Measurements from ENCODE around the gene SKAP1.
A peak's percentile ranks its signal among the peaks of the same experiment; 100 is the strongest.
"Not testable (repeated sequence)": the region's sequence is repeated elsewhere in the genome, so short reads cannot be mapped to it uniquely, and the experiment has no call there.

The SKAP1 gene

DNA sequence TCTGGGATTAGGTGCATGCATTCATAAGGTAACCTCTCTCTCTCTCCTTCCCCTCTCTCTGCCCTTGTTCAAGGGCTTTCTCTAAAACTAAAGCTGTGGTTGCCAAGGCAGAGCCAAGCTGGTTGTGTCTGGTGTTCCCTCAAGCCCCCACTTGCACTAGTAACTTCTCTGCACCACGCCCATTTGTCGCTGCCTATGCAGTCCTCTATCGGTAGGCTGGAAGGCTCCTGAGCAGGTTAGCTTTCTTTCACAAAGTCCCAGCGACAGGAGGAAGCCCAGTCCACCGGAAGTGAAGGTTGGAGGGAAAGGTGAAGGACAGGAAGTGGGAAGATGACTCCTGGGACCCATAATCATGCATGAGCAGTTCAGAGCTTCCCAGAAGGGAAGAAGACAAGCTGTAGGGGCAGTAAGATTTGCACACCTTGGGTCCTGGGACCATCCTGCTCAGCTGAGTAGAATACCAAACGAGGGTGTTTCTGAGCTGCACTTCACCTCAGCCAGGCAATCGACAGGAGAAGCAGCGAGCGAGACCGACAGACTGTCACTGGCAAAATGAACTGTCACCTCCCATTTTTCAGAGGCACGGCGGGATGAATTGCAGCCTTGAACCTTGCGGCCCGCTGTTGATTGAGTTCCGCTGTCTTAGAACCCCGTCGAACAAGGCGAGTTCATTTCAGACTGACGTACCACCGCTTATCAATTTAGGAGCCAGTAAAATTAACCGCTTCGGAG lies 14.7 kb upstream of the SKAP1 start:
- FAIRE-seq: no peak

DNA sequence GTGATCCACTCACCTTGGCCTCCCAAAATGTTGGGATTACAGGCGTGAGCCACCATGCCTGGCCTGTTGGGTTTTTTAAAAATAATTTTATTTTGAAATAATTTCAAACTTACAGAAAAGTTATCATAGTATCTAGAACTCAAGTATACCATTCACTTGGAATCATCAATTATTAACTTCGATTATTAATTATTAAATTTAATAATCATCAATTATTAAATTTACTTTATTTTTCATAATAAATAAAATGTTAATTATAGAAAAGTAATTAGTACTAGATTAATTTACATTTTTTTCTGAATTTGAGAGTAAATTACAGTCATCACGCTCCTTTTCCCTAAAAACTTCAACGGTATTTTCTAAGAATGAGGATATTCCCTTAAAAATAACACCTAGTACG lies 13.7 kb upstream of the SKAP1 start:
- peak; percentile 56 for FAIRE-seq

DNA sequence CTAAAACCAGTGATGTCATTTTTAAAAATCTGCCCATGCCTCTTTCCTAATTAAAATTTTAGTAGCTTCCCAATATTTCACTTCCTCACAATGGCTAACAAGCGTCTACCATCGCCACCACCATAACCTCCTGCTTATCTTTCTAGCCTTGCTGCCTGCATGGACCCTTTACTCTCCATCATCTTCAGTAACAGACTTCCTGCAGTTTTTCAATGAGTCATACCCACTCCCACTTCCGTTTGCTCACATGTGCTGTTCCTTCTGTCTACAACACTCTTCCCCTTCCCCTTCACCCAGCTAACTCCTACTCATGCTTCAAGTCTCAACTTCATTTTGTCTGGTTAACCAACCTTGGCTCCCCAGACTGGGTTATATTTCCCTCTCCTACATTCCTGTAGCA lies 12.8 kb upstream of the SKAP1 start:
- no peak for FAIRE-seq

DNA sequence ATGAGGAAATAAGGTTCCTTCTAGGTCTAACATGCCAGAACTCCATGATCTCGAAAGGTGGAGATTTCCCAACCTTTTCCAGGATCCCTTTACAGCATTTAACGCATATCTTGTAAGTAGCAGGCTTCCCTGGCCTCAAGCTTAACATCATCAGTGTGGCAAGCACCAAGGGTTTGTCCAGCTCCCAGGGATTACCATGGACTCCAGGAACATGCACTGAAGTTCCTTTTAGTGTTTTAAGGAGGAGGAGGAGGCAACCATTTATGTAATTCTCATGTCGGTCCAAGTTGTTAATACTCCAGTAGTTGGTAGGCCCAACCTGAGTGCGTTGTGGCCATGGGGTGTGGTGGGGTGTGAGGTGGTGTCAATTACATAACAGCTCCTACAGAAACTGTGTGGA lies 11.8 kb upstream of the SKAP1 start:
- FAIRE-seq: no peak

DNA sequence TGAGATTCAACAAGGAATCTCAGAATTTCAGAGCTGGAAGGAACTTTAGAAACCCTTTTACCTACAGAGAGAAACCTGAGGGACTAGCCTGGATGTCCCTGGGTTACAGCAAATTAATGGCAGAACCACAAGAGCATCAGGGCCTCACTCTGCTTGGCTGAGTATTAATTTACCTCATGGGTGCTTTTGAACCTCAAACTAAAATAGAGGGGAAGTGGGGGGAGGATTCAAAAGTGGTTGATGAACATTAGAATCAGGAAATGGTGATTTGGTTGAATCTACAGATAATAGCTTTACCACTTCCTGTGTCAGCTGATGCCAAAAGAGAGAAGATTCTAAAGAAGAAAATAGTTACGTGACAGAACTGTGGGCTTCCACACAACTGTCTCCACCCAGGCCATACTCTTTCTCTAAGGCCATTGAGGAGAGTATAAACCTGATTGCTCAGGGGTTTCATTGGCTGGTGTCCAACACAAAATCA lies 11.3 kb upstream of the SKAP1 start:
- no peak for FAIRE-seq

DNA sequence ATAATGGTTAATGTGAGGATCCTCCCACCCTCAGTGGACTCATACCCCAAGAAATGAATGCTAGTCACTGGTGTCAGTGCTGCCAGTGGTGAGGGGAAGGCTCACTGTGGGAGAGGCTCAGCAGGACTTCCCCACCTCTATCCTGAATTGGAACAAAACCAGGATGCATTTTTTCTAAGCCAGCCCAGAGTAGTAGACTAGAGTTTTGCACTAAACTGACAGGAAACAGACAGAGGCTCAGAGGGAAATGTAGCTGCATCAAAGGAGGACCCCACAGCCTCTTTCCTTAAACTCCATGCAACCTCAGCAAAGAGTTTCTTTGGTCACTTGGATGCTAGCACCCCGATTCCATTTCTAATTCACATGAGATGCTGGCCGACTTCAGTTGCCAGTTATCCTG lies 10.7 kb upstream of the SKAP1 start:
- no peak for FAIRE-seq

DNA sequence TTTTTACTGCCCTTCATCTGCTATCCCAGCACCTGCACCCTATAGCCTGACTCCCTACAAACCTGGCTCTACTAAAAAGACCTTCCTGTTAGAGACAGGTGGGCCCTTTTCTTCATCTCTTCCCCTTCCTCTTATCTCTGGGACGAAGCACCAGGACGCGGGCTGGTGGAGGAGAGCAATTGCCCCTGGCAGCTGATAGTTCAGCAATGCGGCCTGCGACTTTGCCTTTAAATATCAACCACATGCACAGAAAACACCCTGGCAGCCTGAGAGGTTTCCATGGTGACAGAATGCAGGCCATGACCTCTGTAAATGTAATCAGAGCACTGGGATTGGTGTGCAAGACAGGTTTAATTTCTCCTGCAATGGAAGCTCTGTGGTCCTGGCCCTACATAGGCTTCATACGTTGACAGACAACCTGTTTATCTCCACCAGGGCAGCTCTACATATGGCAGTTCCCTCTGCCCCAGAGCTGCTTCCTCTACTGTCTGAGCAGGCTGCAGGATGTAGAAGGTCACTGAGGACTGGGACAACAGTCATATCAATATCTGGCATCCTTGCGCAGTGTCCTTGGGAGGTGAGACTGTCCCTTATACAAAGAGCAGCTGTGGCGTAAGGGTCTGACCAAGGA lies 10.0 kb upstream of the SKAP1 start:
- FAIRE-seq: no peak

DNA sequence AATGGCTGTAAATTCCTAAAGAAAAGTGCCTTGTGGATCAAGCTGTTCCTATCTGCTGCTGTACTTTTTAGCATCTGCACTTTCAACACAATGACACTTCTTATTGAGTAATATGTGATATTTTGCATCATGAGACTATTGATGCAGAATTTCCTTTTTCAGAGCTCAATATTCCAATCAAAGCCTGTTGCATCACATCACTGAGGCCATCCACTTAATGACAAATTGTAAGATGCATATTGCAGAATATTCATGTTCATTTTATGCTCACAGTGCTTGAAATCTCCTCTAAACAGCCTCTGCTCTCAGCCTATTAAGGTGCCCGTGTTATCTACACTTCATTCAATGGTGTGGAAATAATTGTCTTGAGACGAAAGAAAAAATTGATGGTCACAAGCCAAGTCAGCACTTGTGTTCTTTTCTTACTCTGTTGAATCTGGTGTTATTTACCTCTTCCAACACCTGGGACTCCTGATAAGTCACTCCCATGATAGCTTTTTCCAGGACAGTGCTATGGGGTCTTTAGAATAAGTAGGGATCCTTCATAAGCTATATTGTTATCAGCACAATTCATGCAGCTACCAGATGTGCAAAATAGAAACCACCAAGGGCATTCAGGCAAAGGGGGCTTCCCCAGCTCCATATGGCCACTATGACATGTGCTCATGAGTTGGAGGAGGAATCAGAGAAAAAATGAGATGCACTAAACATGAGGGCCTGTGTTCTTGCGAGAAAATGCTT lies 9.3 kb upstream of the SKAP1 start:
- FAIRE-seq: no peak

DNA sequence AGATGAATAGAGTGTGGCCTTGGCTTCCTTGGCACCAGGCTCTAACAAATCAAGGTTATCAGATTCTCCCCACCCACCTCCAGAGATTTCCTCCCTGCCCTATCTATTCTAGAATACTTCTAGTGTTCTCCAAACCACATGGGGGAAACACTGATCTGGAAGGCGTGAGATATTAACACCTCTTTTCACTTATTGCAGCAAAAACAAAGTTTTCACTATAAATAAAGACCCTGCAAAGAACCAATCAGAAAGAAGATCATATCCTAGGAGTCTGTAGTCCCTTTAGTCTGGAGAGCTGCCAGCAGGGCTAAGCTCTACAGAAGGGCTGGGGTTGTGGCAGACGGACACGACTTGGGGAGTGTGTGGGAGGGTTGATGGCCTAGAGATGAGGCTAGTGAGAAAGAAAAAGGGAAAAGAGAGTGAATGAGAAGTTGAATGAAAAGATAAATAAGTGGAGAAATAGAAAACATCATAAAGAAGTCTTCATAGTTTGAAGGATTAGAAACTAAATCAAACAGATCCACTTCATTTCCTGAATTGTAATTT lies 8.6 kb upstream of the SKAP1 start:
- no peak for FAIRE-seq

DNA sequence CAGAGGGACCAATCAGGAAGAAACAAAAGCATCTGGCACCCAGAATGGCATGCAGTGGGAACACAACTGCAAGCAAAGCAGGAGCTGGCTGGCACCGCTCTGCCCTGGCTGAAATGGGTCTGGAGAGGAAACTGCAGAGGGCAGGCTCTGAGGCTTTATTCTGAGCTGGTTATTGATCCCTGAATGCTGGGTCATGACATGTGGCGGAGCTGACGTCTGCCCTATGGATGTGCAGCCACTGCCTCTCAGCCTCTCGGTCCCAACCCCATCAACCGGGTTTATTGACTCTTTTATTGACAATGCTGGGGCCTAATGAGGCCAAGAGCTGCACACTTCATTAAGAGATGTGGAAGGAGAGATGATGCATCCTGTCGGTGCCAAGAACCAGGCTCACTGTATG lies 3.9 kb upstream of the SKAP1 start:
- FAIRE-seq: no peak

DNA sequence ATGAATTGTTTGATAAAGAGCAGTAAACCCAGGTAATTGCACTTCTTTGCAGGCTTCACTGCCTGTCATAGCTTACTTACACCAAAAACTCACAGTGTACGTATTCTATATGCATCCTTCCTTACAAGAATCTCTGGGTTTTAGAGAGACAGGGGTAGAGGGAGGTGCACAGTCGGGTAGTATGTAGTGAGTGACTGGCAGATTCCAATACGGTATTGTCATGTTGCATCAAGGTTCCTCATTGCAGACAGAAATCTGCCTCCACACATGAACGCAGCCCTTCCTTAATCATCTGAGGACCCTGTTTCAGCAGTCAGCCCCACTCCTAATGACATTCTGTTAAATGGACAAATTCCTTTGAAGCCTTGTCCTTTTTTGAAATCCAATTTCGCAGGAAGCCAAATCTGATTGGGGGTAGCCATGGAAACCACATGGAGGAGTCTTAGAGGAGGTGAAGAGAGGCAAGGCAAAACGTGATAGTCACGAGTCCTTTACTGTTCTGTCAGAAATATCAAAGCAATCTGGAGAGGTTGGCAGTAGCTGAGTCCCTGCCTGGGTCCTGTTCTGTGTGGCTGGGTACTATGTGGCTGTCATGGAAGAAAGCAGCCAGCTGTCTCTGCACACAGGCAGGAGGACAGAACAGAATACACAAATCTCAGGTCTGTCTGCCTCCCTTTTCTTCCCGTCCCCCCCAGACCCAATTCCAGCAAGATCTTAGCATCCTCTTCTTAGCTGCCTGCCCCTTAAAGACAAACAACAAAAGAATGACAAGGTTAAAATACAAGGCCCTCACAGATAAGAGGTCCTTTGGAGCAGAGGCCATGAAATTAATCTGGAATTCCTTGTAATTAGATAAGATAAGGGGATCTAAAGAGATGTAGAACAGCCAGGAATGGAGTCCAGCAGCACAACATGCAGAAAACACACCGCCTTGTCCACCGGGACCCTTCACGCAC lies 3.1 kb upstream of the SKAP1 start:
- no peak for FAIRE-seq

DNA sequence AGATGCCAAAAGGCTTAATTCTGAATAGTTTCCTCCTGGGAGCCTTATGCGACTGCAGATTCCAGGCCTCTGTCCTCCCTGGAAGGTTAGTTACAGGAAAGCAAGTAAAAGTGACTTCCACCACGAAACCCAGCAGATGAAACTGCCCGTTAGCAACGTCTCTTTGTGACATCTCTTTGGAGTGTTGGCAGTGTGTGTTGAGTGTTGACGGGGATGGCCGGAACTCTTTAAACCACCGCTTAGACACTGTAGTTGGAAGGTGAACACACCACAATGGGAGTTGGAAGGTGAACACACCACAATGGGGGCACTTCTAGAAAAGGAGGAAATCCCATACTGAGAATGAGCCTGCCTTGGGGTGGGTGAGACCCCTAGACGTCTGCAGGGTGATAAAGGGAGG lies 858 bp downstream of the SKAP1 start:
- FAIRE-seq: no peak

DNA sequence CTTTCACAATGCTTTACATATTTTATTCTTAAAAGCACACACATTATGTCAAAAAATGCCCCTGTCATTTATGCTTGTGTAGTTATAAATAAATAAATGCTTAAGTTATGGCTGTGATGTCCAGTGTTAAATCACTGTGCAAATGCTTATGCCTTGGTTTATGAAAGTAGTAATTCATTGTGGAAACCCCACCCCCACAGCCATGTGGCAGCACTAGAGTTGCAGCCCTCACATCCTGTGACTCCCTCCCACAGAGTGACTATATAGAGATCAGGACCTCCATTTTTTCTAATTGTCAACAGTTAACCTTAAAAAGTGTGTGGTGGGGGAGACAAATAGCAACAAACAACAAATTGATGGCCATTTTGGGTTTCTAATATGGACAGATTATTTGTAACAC lies 2.4 kb downstream of the SKAP1 start:
- no peak for FAIRE-seq

DNA sequence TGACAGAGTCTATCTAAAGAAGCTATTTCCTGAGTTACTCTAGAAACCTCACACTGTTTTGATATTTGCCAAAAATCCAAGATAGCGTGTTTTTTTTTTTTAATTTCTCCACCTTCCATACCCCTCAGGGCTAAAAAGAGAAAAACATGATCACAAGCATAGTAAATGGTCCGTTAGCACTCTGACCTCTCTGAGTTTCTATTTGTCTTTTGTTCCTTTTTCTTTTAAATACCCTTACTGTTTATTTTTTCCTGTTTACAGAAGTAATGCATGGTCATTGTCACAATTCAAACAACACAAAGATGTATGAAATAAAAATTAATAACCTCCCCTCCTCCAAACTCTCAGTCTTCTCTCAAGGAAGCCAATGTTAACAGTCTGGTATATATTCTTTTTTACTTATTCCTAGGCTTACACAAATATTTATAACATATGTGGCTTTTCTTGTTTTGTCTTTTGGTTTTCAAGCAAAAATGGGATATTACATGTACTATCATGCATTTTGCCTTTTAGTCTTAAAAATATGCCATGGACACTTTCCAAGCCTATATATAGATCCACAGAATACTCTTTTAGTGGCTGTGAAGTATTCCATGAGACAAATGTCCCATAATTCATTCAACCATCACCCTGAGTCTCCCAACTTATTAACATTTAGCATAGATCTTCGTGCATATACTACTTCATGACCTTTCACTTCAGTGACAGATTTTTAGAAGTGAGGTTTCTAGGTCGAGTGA lies 3.1 kb downstream of the SKAP1 start:
- no peak for FAIRE-seq

DNA sequence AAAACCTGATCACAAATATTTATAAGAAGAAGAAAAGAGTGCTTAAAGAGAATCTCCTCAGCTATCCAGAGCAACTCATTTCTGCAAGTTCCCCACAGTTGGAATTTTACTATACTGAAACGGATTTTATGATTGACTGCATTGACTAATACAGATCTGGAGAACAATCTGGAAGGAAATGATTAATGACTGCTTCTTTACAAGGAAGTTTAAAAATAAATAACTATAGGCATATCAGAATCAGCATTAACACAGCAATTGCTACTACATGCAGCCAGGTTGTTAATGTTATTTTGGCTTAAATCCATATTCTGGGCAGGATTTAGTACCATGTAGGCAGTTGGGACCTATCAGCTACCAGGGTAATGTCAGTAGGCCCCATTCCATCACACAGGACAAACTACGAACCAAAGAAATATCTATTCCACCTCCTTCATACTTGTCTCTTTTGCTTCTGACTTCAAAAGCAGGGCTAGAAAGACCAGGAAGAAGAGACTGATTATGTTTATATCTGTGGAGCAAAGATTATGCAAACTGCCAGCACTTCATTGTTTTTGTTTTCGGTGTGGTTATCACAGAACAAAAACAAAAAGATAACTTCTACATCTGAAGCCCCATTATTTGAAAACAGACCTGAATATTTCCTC lies 3.9 kb downstream of the SKAP1 start:
- FAIRE-seq: no peak

DNA sequence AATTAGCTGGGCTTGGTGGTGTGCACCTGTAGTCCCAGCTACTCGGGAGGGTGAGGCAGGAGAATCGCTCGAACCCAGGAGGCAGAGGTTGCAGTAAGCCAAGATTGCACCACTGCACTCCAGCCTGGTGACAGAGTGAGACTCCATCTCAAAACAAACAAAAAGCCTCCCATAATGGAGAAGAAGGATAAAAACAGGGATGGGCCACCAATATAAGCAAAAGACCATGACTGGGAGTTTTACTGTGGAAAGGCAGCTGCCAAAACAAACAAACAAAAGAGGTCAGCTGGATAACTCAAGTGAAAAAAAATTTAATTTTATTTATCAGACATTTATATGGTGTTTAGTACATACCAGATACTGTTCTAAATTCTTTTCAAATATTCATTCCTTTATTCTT lies 8.0 kb downstream of the SKAP1 start:
- FAIRE-seq: not testable (repeated sequence)

DNA sequence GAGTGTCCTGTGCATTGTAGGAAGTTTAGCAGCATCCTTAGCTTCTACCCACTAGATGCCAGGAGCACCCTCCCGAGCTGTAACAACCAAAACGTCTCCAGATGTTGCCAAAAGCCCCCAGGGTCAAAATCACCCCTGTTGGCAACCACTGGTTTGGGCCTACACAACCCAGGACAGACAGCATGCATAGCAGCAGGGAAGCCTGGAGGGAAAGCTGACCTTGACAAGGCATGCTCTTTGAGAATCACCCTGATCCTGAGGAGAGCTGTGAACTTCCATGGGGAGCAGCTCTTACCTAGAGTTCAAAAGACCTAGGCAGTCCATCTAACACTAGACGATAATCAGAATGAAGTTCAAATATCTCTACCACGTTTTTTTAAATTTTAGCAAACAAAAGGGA lies 9.2 kb downstream of the SKAP1 start:
- no peak for FAIRE-seq

DNA sequence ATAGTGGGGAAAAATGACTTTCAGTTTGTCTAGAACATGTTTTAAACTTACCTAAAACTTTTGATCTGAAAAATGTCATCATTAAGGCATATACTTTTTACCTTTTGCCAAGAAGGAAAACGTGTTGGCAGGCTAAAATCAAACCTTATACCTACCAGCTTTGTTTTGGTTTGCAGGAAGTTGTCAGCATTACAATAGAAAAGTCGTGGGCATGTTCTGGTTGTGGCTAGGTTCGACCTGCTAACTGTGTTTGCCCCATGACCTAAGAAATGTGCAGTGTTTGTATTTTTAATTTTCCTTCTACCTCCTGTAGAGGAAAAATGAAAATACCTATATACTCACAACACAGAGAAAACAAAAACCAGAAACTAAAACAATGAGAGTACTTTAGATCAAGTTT lies 13.0 kb downstream of the SKAP1 start:
- FAIRE-seq: no peak

DNA sequence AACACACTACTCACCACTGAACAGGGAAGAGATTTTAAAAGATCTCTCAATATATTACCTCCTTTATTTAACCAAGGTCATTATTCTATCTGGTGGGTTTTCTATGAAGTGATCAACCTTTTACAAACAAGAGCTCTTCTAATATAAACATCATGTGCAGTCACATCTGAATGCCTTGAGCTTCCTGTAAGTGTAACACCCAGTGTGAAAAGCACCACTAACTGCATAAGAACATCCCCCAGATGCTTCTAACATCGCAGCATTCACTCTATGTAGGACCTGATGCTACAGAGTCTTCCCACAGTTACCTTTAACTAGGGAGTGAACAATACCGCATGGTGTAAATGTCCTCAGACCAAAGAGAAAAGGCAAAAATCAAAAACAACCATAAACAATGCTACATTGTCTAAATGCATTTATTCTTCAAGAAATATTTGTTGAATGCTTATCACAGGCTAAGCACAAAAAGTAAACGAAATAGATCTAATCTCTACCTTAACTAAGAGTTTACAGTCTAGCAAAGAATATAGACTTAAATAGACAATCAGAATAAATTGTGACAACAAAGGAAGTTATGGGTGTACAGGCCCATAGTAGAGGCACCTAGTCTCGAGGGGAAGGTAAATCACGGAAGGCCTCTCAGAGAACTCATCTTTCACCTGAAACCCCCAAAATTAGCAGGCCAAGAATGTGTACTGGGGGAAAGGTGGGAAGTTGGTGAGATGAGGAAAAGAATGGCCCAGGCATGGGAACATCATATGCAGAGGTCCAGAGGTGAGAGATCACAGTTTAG lies 16.2 kb downstream of the SKAP1 start:
- no peak for FAIRE-seq

DNA sequence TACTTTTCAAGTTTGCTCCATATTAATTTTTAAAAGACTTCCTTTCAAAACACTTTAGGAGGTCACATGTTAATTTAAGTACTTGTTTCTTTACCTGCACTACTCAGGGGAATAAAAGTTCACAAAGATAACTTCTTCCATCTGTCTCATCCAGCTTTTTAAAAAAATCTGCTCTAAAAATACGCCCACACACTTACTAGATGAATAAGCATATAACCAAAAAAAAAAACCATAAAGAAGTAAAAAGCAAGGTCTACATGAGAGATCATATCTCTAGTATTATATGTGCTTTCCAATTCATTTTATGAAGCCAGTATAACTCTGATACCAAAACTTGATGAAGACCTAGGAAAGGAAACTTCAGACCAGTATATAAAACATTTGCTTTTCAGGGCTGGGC lies 17.2 kb downstream of the SKAP1 start:
- no peak for FAIRE-seq

Data from G401.6 (cell line).